ENCODE results near the gene NCAPD2.

GRCh38 chr12:6466184-6466573 is 27.7 kb upstream of the NCAPD2 start:
- TF ChIP-seq, protein P1, sequence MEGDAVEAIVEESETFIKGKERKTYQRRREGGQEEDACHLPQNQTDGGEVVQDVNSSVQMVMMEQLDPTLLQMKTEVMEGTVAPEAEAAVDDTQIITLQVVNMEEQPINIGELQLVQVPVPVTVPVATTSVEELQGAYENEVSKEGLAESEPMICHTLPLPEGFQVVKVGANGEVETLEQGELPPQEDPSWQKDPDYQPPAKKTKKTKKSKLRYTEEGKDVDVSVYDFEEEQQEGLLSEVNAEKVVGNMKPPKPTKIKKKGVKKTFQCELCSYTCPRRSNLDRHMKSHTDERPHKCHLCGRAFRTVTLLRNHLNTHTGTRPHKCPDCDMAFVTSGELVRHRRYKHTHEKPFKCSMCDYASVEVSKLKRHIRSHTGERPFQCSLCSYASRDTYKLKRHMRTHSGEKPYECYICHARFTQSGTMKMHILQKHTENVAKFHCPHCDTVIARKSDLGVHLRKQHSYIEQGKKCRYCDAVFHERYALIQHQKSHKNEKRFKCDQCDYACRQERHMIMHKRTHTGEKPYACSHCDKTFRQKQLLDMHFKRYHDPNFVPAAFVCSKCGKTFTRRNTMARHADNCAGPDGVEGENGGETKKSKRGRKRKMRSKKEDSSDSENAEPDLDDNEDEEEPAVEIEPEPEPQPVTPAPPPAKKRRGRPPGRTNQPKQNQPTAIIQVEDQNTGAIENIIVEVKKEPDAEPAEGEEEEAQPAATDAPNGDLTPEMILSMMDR (optimal IDR thresholded peaks at IDR 0.05 in 1 of 3, IDR thresholded peaks at IDR 0.05 in 1 of 3, conservative IDR thresholded peaks at IDR 0.05 in 1 of 3; ENCODE audit: extremely low read depth in 1 of 3, insufficient read depth in 2 of 3, low read length in 3 of 3), result no peak
- TF ChIP-seq EZH2 (IDR thresholded peaks at IDR 0.05; ENCODE audit: low read length), result no peak
